ACC112 (cell line): Measurements from ENCODE around the gene NAALADL2.
"Not testable (repeated sequence)": the region's sequence is repeated elsewhere in the genome, so short reads cannot be mapped to it uniquely, and the experiment has no call there.

Experiments
- H2AFZ ChIP-seq: fragments of 200-600 bp; sonication (generic); one replicate; pipeline ENCODE4 v1.6.0; 2017; ENCODE audit warnings: antibody characterized with exemption, low read length; ENCODE audit not compliant: unreplicated experiment
- H3K27ac ChIP-seq: fragments of 200-600 bp; sonication (generic); 2 replicates; pipeline ENCODE4 v1.5.1; 2014; ENCODE audit warnings: low read depth, mild to moderate bottlenecking, antibody characterized with exemption, low read length, moderate library complexity
- H3K27me3 ChIP-seq: fragments of 200-600 bp; sonication (generic); 2 replicates; pipeline ENCODE4 v1.6.1; 2014; ENCODE audit warnings: mild to moderate bottlenecking, antibody characterized with exemption, low read length, moderate library complexity, mixed read lengths; ENCODE audit not compliant: insufficient read depth
- H3K36me3 ChIP-seq: fragments of 200-600 bp; sonication (generic); 2 replicates; pipeline ENCODE4 v1.6.1; 2016; ENCODE audit warnings: mild to moderate bottlenecking, antibody characterized with exemption, low read length, moderate library complexity, mixed read lengths; ENCODE audit not compliant: insufficient read depth
- H3K4me1 ChIP-seq: fragments of 200-600 bp; sonication (generic); one replicate; pipeline ENCODE4 v1.6.1; 2016; ENCODE audit warnings: low read length, mixed read lengths; ENCODE audit not compliant: insufficient read depth, unreplicated experiment, control insufficient read depth
- H3K4me3 ChIP-seq: fragments of 200-600 bp; sonication (generic); 2 replicates; pipeline ENCODE4 v1.5.1; 2014; ENCODE audit warnings: mild to moderate bottlenecking, low read depth, low read length
- H3K79me2 ChIP-seq: fragments of 200-600 bp; sonication (generic); one replicate; pipeline ENCODE4 v1.6.0; 2016; ENCODE audit warnings: low read length; ENCODE audit not compliant: control insufficient read depth, unreplicated experiment, insufficient read depth

NAALADL2 gene

GRCh38 chr3:175257123-175257522 lies 398.0 kb downstream of the NAALADL2 start:
- no peak overlapping the region for H3K27ac ChIP-seq
- H3K79me2 ChIP-seq: no peaks in the 10 kb centered on the region
- no peaks in the 10 kb centered on the region for H3K36me3 ChIP-seq
- peaks cover 50% of the 10 kb centered on the region for H3K4me1 ChIP-seq
- H3K4me3 ChIP-seq: no peak overlapping the region
- no peaks in the 10 kb centered on the region for H3K27me3 ChIP-seq
- H2AFZ ChIP-seq: no peak overlapping the region

GRCh38 chr3:175258763-175259162 lies 399.6 kb downstream of the NAALADL2 start:
- peaks cover 63% of the 10 kb centered on the region for H3K4me1 ChIP-seq
- no peaks in the 10 kb centered on the region for H3K79me2 ChIP-seq
- H3K4me3 ChIP-seq: 0 out of 2 replicates have a peak overlapping the region, but pooled peaks have one; percentile 4
- H3K36me3 ChIP-seq: no peaks in the 10 kb centered on the region
- H3K27me3 ChIP-seq: no peaks in the 10 kb centered on the region
- peak overlapping the region; percentile 86 for H3K27ac ChIP-seq
- no peak overlapping the region for H2AFZ ChIP-seq

GRCh38 chr3:175260145-175260794 lies 401.1 kb downstream of the NAALADL2 start:
- H3K79me2 ChIP-seq: no peaks in the 10 kb centered on the region
- peaks cover 72% of the 10 kb centered on the region for H3K4me1 ChIP-seq
- H3K4me3 ChIP-seq: peak overlapping the region; percentile 54
- peak overlapping the region; percentile 86 for H3K27ac ChIP-seq
- peak overlapping the region; percentile 16 for H2AFZ ChIP-seq
- no peaks in the 10 kb centered on the region for H3K27me3 ChIP-seq
- no peaks in the 10 kb centered on the region for H3K36me3 ChIP-seq

GRCh38 chr3:175266478-175266877 lies 407.3 kb downstream of the NAALADL2 start:
- no peaks in the 10 kb centered on the region for H3K27me3 ChIP-seq
- no peak overlapping the region for H2AFZ ChIP-seq
- H3K79me2 ChIP-seq: no peaks in the 10 kb centered on the region
- H3K27ac ChIP-seq: peak overlapping the region; percentile 92
- H3K4me1 ChIP-seq: peaks cover 46% of the 10 kb centered on the region
- H3K36me3 ChIP-seq: no peaks in the 10 kb centered on the region
- no peak overlapping the region for H3K4me3 ChIP-seq

- no peaks in the 10 kb centered on the region for H3K36me3 ChIP-seq
- peak overlapping the region; percentile 49 for H3K4me3 ChIP-seq
- no peaks in the 10 kb centered on the region for H3K79me2 ChIP-seq
- H2AFZ ChIP-seq: peak overlapping the region; percentile 57
- H3K27me3 ChIP-seq: no peaks in the 10 kb centered on the region
- peaks cover 40% of the 10 kb centered on the region for H3K4me1 ChIP-seq
- peak overlapping the region; percentile 92 for H3K27ac ChIP-seq
Observed at GRCh38 chr3:175267121-175267531, 408.0 kb downstream of the NAALADL2 start.

- H3K4me1 ChIP-seq: peaks cover 37% of the 10 kb centered on the region
- no peaks in the 10 kb centered on the region for H3K79me2 ChIP-seq
- H3K36me3 ChIP-seq: no peaks in the 10 kb centered on the region
- H3K4me3 ChIP-seq: no peak overlapping the region; the same call in 1 of the 2 replicates
- H2AFZ ChIP-seq: peak overlapping the region; percentile 12
- peak overlapping the region; percentile 92 for H3K27ac ChIP-seq
- H3K27me3 ChIP-seq: no peaks in the 10 kb centered on the region
Observed at GRCh38 chr3:175267561-175267960, 408.4 kb downstream of the NAALADL2 start.

- no peak overlapping the region for H3K4me3 ChIP-seq
- no peak overlapping the region for H2AFZ ChIP-seq
- H3K4me1 ChIP-seq: peaks cover 25% of the 10 kb centered on the region
- H3K79me2 ChIP-seq: no peaks in the 10 kb centered on the region
- no peak overlapping the region for H3K27ac ChIP-seq
- H3K27me3 ChIP-seq: no peaks in the 10 kb centered on the region
- no peaks in the 10 kb centered on the region for H3K36me3 ChIP-seq
Observed at GRCh38 chr3:175269394-175269793, 410.3 kb downstream of the NAALADL2 start.

GRCh38 chr3:175270198-175270837 lies 411.2 kb downstream of the NAALADL2 start:
- Histone ChIP-seq H3K27ac (no peak overlapping the region), H3K4me3 (no peak overlapping the region), H3K27me3 (no peaks in the 10 kb centered on the region), H3K36me3 (no peaks in the 10 kb centered on the region), H3K4me1 (peaks cover 19% of the 10 kb centered on the region), H2AFZ (no peak overlapping the region), H3K79me2 (no peaks in the 10 kb centered on the region)

- Histone ChIP-seq H2AFZ (no peak overlapping the region), H3K27me3 (no peaks in the 10 kb centered on the region), H3K4me3 (no peak overlapping the region), H3K36me3 (no peaks in the 10 kb centered on the region), H3K4me1 (peaks cover 16% of the 10 kb centered on the region), H3K27ac (no peak overlapping the region), H3K79me2 (no peaks in the 10 kb centered on the region)
Observed at GRCh38 chr3:175270866-175271265, 411.7 kb downstream of the NAALADL2 start.

- not testable (repeated sequence) for H3K27ac ChIP-seq, H3K4me3 ChIP-seq, H3K36me3 ChIP-seq, H3K79me2 ChIP-seq, H3K27me3 ChIP-seq, H2AFZ ChIP-seq
- H3K4me1 ChIP-seq: peaks cover 14% of the 10 kb centered on the region
Observed at GRCh38 chr3:175271465-175271864, 412.3 kb downstream of the NAALADL2 start.

GRCh38 chr3:175272392-175272791 lies 413.3 kb downstream of the NAALADL2 start:
- H2AFZ ChIP-seq: no peak overlapping the region
- no peaks in the 10 kb centered on the region for H3K36me3 ChIP-seq
- no peak overlapping the region for H3K27ac ChIP-seq
- H3K79me2 ChIP-seq: no peaks in the 10 kb centered on the region
- no peaks in the 10 kb centered on the region for H3K27me3 ChIP-seq
- H3K4me1 ChIP-seq: peaks cover 7% of the 10 kb centered on the region
- H3K4me3 ChIP-seq: no peak overlapping the region
